Measurements from ENCODE around the gene GCLC. TPM values are rescaled to one million over a fixed set of nuclear protein-coding genes. Genes with fewer than 3 reads are reported as not detected.

The GCLC gene
- total RNA-seq, 1 experiment from 2014 or later: 33.5 TPM

DNA sequence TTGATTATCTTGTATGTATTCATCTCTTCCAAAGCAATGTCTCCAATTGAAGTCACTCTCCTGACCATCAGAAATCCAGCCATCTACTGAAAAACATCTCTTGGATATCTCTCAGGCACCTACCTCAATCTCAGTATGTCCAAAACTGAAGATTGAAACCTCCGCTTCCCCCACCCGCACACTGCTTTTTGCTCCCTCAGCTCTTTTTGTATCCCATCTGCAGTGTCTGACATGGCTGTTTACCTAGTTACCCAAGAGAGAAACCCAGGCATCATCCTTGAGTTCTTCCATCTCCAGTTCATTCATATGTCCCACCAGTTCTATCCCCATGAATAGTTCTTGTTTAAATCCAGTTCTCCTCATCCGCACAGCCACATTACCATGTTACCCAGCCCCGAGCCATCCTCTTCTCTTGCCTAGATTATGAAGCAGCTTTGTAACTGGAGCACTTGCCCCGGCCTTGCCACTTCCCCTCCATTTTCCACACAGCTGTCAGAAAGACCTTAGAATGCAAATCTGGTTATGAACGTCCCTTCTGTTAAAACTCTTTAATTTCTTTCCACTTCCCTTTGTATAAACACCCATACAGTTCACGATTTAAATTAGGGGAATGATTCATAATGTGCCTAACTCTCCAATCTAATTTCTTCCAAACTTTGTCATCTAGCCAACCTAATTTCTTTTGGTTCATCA is 40.5 kb upstream of the GCLC start:
- Histone ChIP-seq H3K4me1 (ENCODE audit: insufficient read depth, low read length, poor library complexity, severe bottlenecking) (peaks cover 3% of the 10 kb centered on the region), H3K36me3 (ENCODE audit: insufficient read depth, low read length, poor library complexity, severe bottlenecking) (no peaks in the 10 kb centered on the region), H3K9me3 (ENCODE audit: low read depth, low read length, poor library complexity, severe bottlenecking) (no peaks in the 10 kb centered on the region), H3K27ac (ENCODE audit: low read depth, low read length, poor library complexity, severe bottlenecking) (no peak overlapping the region), H3K4me3 (ENCODE audit: low read depth, low read length, poor library complexity, severe bottlenecking) (no peak overlapping the region), H3K27me3 (replicated peaks; ENCODE audit: insufficient read depth, low read depth, low read length, poor library complexity) (no peaks in the 10 kb centered on the region)
- TF ChIP-seq EZH2 (IDR thresholded peaks at IDR 0.05; ENCODE audit: borderline replicate concordance, low read depth, low read length, poor library complexity, severe bottlenecking): no peak
- TF ChIP-seq, protein P1, sequence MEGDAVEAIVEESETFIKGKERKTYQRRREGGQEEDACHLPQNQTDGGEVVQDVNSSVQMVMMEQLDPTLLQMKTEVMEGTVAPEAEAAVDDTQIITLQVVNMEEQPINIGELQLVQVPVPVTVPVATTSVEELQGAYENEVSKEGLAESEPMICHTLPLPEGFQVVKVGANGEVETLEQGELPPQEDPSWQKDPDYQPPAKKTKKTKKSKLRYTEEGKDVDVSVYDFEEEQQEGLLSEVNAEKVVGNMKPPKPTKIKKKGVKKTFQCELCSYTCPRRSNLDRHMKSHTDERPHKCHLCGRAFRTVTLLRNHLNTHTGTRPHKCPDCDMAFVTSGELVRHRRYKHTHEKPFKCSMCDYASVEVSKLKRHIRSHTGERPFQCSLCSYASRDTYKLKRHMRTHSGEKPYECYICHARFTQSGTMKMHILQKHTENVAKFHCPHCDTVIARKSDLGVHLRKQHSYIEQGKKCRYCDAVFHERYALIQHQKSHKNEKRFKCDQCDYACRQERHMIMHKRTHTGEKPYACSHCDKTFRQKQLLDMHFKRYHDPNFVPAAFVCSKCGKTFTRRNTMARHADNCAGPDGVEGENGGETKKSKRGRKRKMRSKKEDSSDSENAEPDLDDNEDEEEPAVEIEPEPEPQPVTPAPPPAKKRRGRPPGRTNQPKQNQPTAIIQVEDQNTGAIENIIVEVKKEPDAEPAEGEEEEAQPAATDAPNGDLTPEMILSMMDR (conservative IDR thresholded peaks at IDR 0.05; ENCODE audit: low read depth, low read length): no peak
- CTCF ChIA-PET: no interaction called here
- POLR2A ChIA-PET (ENCODE audit: low non-redundant PET): no interaction called here
- no TSS peak for BruUV-seq (replicated peaks)
- intact Hi-C loops (cut with micrococcal nuclease; ENCODE audit: unreplicated experiment): no loop called here
- DNase-seq (ENCODE audit: low spot score): no peak

DNA sequence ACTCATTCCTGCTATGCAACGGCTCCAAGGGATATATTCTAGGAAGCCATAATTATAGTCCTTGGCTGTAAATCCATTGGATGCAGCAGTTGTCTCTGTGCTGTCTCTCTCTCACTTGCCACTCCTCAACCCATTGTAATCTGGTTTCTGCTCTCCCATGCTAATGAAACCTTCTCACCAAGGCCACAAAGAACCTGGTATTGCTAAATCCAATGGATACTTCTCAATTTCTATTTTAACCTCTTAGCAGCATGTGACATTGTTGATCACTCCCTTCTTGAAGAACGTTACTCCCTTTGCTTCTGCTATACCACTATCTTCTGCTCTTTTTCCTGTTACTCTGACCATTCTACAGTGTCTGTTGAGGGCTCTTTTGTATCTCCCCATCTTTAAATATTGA is 39.8 kb upstream of the GCLC start:
- Histone ChIP-seq H3K4me1 (ENCODE audit: insufficient read depth, low read length, poor library complexity, severe bottlenecking) (peaks cover 3% of the 10 kb centered on the region), H3K36me3 (ENCODE audit: insufficient read depth, low read length, poor library complexity, severe bottlenecking) (no peaks in the 10 kb centered on the region), H3K4me3 (ENCODE audit: low read depth, low read length, poor library complexity, severe bottlenecking) (no peak overlapping the region), H3K9me3 (ENCODE audit: low read depth, low read length, poor library complexity, severe bottlenecking) (no peaks in the 10 kb centered on the region), H3K27me3 (replicated peaks; ENCODE audit: insufficient read depth, low read depth, low read length, poor library complexity) (no peaks in the 10 kb centered on the region), H3K27ac (ENCODE audit: low read depth, low read length, poor library complexity, severe bottlenecking) (no peak overlapping the region)
- ChIA-PET POLR2A (ENCODE audit: low non-redundant PET) (no interaction called here), CTCF (no interaction called here)
- BruUV-seq (replicated peaks): no TSS peak
- no peak for DNase-seq (ENCODE audit: low spot score)
- intact Hi-C loops (cut with micrococcal nuclease; ENCODE audit: unreplicated experiment): no loop called here
- no peak for TF ChIP-seq EZH2 (IDR thresholded peaks at IDR 0.05; ENCODE audit: borderline replicate concordance, low read depth, low read length, poor library complexity, severe bottlenecking)
- TF ChIP-seq, protein P1 (conservative IDR thresholded peaks at IDR 0.05; ENCODE audit: low read depth, low read length): no peak

DNA sequence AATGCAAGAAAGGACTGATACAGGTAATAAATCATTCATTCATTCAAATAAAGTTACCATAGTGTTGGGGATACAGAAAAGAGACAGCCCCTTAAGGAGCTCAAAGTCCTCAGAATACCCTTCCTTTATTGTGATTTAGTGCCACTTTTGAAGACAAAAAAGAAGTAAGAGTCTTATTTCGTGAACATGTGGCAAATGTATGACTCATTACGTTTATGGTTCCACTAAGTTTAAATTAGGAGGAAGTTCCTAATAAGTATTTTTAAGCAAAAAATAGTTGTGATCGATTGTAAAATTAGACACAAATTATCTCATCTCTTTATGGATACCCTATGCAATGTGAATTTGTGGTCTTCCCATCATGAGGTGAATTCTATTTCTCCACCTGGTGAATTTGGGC is 38.5 kb upstream of the GCLC start:
- CTCF ChIA-PET: interaction anchor here (0.5 kb wide), 1 partner anchor 20 kb away, joined by 3 read pairs; no protein-coding TSS in a partner anchor
- POLR2A ChIA-PET (ENCODE audit: low non-redundant PET): no interaction called here
- no peaks in the 10 kb centered on the region for H3K27me3 ChIP-seq (replicated peaks; ENCODE audit: insufficient read depth, low read depth, low read length, poor library complexity)
- no TSS peak for BruUV-seq (replicated peaks)
- H3K4me1 ChIP-seq (ENCODE audit: insufficient read depth, low read length, poor library complexity, severe bottlenecking): peaks cover 3% of the 10 kb centered on the region
- intact Hi-C loops (cut with micrococcal nuclease; ENCODE audit: unreplicated experiment): no loop called here
- DNase-seq (ENCODE audit: low spot score): no peak
- no peaks in the 10 kb centered on the region for H3K9me3 ChIP-seq (ENCODE audit: low read depth, low read length, poor library complexity, severe bottlenecking)
- H3K36me3 ChIP-seq (ENCODE audit: insufficient read depth, low read length, poor library complexity, severe bottlenecking): no peaks in the 10 kb centered on the region
- no peak overlapping the region for H3K27ac ChIP-seq (ENCODE audit: low read depth, low read length, poor library complexity, severe bottlenecking)
- TF ChIP-seq EZH2 (IDR thresholded peaks at IDR 0.05; ENCODE audit: borderline replicate concordance, low read depth, low read length, poor library complexity, severe bottlenecking): no peak
- TF ChIP-seq, protein P1 (conservative IDR thresholded peaks at IDR 0.05; ENCODE audit: low read depth, low read length): no peak
- no peak overlapping the region for H3K4me3 ChIP-seq (ENCODE audit: low read depth, low read length, poor library complexity, severe bottlenecking)

All from A673 (cell line).